Measurements from ENCODE around the gene UPP1.
"Not testable (repeated sequence)": the region's sequence is repeated elsewhere in the genome, so short reads cannot be mapped to it uniquely, and the experiment has no call there.

UPP1 gene

DNA sequence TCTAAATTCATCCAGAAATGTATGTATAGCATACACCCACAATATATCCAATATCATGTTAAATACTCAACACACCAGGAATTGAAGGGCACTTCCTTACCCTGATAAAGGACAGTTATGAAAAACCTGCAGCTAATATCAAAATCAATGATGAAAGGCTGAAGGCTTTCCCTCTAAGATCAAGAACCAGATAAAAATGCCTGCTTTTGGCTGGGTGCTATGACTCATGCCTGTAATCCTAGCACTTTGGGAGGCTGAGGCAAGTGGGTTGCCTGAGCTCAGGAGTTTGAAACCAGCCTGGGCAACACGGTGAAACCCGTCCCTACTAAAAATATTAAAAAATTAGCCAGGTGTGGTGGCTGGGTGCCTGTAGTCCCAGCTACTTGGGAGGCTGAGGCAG, 21.6 kb upstream of the UPP1 start:
- Histone ChIP-seq H3K4me1 (no peaks in the 10 kb centered on the region; the same call in 1 of the 2 replicates), H3K36me3 (replicated peaks) (no peaks in the 10 kb centered on the region), H3K4me3 (no peak overlapping the region), H3K9me3 (no peaks in the 10 kb centered on the region), H3K27me3 (ENCODE audit: low read depth) (no peaks in the 10 kb centered on the region)
- in situ Hi-C loops (cut with MboI; ENCODE audit: low sequenced_read_pairs), result no loop called here
- DNase-seq (ENCODE audit: low spot score in 2 of 2), result no peak

DNA sequence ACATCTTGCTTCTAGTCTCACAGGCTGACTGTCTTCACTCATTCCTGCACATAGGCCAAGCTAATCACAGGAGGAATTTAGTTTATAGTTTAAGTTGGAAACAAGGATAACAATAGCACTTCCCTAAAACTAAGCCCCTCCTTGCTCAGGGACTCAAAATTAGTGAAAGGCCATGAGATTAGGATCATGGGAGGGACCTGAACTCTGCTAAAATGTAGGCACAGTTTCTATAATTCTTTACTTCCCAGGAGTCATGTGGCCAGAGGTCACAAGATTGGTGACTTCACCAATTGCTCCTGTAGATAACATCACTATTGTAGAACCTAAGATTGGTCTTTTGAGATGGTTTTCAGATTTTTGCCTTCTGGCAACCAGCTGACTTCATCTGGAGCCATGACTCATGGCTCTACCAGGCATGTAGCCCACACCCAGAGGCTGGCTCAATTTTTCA, 14.8 kb upstream of the UPP1 start:
- Histone ChIP-seq H3K4me1 (peaks cover 16% of the 10 kb centered on the region), H3K4me3 (no peak overlapping the region), H3K9me3 (no peaks in the 10 kb centered on the region), H3K27me3 (ENCODE audit: low read depth) (no peaks in the 10 kb centered on the region), H3K36me3 (replicated peaks) (no peaks in the 10 kb centered on the region)
- in situ Hi-C loops (cut with MboI; ENCODE audit: low sequenced_read_pairs), result no loop called here
- no peak for DNase-seq (ENCODE audit: low spot score in 2 of 2)

GRCh38 chr7:48077423-48077822, 11.6 kb upstream of the UPP1 start:
- in situ Hi-C loops (cut with MboI; ENCODE audit: low sequenced_read_pairs), result loop anchor here (25.0 kb wide), 1 partner anchor 90 kb away; the partner anchor contains the start of gene HUS1
- H3K4me1 ChIP-seq, result peaks cover 16% of the 10 kb centered on the region
- no peaks in the 10 kb centered on the region for H3K9me3 ChIP-seq

DNA sequence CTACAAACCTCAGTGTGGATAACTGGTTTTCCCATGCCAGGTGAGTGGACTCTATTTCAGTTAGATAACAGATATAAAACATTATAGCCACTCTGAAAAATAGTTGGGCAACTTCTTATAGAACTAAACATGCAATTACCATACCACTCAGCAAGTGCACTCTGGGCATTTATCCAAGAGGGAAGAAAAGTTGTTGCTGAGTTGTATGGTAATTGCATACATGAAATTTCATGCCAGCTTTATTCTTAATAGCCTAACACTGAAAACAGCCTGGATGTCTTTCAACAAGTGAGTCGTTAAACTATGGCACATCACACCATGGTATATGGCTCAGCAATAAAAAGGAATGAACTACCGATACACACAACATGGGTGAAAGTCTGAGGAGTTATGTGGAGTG, 10.6 kb upstream of the UPP1 start:
- no peak for DNase-seq (ENCODE audit: low spot score in 2 of 2)
- peaks cover 13% of the 10 kb centered on the region for H3K4me1 ChIP-seq
- no peaks in the 10 kb centered on the region for H3K9me3 ChIP-seq
- in situ Hi-C loops (cut with MboI; ENCODE audit: low sequenced_read_pairs), result loop anchor here (25.0 kb wide), 1 partner anchor 91 kb away; the partner anchor contains the start of gene HUS1
- H3K27me3 ChIP-seq (ENCODE audit: low read depth), result no peaks in the 10 kb centered on the region
- no peak overlapping the region for H3K4me3 ChIP-seq
- no peaks in the 10 kb centered on the region for H3K36me3 ChIP-seq (replicated peaks)

More at GRCh38 chr7:48077423-48077822, 11.6 kb upstream of the UPP1 start:
- no peak for DNase-seq (ENCODE audit: low spot score in 2 of 2)
- H3K27me3 ChIP-seq (ENCODE audit: low read depth), result no peaks in the 10 kb centered on the region
- H3K4me3 ChIP-seq, result no peak overlapping the region
- H3K36me3 ChIP-seq (replicated peaks), result no peaks in the 10 kb centered on the region

DNA sequence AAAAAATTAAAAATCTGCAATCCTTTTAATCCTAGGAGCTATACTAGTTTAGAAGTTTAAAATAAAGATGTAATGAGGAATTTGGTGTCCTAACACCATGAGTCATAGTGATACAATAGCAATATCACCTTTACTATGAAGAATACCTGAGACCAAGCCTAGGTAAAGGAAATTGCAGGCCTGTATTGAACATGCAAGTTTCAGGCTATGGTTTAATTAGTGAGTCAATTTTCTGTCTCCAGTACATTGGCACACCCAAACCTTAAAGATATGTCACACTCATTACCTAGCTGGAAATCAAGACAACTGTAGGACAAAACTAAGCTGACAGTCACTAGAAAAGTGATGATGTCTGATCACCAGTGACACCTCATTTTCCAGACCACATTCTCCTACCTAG, 6.7 kb upstream of the UPP1 start:
- H3K27me3 ChIP-seq (ENCODE audit: low read depth); H3K9me3 ChIP-seq; H3K4me3 ChIP-seq; DNase-seq (ENCODE audit: low spot score in 2 of 2); H3K36me3 ChIP-seq (replicated peaks): not testable (repeated sequence)
- in situ Hi-C loops (cut with MboI; ENCODE audit: low sequenced_read_pairs), result loop anchor here (25.0 kb wide), 1 partner anchor 95 kb away; the partner anchor contains the start of gene HUS1
- peaks cover 13% of the 10 kb centered on the region for H3K4me1 ChIP-seq

DNA sequence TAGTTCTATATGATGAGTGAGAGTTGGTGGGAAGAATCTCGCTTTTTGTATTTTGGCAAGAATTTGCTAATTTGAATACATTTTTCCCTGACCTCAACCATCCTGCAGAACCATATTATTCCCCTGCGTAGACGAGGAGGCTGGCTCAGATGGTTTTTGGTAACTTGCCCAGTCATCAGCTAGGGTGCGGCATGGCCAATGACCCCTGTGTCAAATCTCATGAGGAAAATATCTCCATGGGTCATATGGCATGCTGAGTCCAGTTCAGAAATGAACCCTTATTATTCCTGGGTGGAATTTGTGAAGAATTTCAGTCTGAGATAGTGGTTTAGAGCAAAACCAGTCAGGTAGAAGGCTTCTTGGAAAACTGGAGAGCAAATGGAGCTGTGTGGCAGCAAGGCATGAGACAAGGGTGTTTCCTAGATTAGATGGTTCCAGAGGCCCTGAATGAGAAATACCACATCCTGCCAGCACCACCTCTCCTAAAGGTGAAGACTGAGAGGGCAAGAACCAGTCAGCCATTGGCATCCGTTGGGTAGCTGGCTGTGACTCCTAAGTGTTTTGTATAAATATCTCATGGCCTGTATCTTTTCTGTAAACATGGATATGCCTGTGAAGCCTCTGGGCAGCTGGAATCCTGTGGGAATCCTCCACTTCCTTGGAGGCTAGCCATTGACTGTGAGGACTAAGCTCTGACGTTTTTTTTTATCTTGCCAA, 5.8 kb upstream of the UPP1 start:
- peaks cover 3% of the 10 kb centered on the region; the same call in 1 of the 2 replicates for H3K9me3 ChIP-seq
- DNase-seq (ENCODE audit: low spot score in 2 of 2), result peak in 1 of 2 experiments; percentile 13
- in situ Hi-C loops (cut with MboI; ENCODE audit: low sequenced_read_pairs), result loop anchor here (25.0 kb wide), 1 partner anchor 96 kb away; the partner anchor contains the start of gene HUS1
- no peaks in the 10 kb centered on the region for H3K36me3 ChIP-seq (replicated peaks)
- H3K4me3 ChIP-seq, result no peak overlapping the region
- no peaks in the 10 kb centered on the region for H3K27me3 ChIP-seq (ENCODE audit: low read depth)
- H3K4me1 ChIP-seq, result peaks cover 13% of the 10 kb centered on the region

DNA sequence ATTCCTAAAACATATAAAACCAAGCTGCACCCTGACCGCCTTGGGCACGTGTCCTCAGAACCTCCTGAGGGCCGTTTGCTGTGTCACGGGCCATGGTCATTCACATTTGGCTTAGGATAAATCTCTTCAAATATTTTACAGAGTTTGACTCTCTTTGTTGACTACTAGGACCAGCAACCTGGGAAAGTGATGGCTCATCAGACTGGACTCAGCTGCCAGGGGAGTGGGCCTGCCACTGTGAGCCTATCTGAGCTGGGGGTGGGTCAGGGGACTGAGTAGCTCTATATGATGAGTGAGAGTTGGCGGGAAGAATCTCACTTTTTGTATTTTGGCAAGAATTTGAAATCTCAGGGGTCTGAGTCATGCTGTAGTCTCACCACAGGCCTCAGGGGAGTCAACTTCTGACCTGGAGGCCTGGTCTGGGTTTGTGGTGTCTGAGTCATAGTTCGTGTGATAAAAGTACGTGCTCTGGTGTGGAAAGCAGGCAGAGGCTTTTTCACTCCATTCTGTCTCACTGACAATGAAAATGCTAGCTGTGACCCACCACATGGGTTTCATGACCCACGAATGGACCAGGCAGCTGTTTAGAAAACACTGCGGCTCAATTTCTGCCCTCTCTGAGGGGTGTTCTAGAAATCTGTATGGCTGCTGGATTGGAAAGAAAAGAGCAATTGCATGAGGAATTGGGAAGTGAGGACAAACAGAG, 4.2 kb upstream of the UPP1 start:
- peaks cover 3% of the 10 kb centered on the region; the same call in 1 of the 2 replicates for H3K9me3 ChIP-seq
- H3K27me3 ChIP-seq (ENCODE audit: low read depth), result no peaks in the 10 kb centered on the region
- in situ Hi-C loops (cut with MboI; ENCODE audit: low sequenced_read_pairs), result loop anchor here (25.0 kb wide), 1 partner anchor 98 kb away; the partner anchor contains the start of gene HUS1
- H3K4me1 ChIP-seq, result peaks cover 15% of the 10 kb centered on the region
- no peaks in the 10 kb centered on the region for H3K36me3 ChIP-seq (replicated peaks)
- DNase-seq (ENCODE audit: low spot score in 2 of 2), result no peak
- H3K4me3 ChIP-seq, result no peak overlapping the region

GRCh38 chr7:48085433-48085791, 3.7 kb upstream of the UPP1 start:
- H3K4me1 ChIP-seq, result peaks cover 20% of the 10 kb centered on the region
- H3K27me3 ChIP-seq (ENCODE audit: low read depth), result no peaks in the 10 kb centered on the region
- H3K9me3 ChIP-seq, result peaks cover 3% of the 10 kb centered on the region; the same call in 1 of the 2 replicates
- no peak for DNase-seq (ENCODE audit: low spot score in 2 of 2)
- no peaks in the 10 kb centered on the region for H3K36me3 ChIP-seq (replicated peaks)
- in situ Hi-C loops (cut with MboI; ENCODE audit: low sequenced_read_pairs), result loop anchor here (25.0 kb wide), 1 partner anchor 98 kb away; the partner anchor contains the start of gene HUS1
- no peak overlapping the region for H3K4me3 ChIP-seq

- in situ Hi-C loops (cut with MboI; ENCODE audit: low sequenced_read_pairs), result loop anchor here (25.0 kb wide), 1 partner anchor 99 kb away; the partner anchor contains the start of gene HUS1
- Histone ChIP-seq H3K27me3 (ENCODE audit: low read depth) (no peaks in the 10 kb centered on the region), H3K4me3 (no peak overlapping the region), H3K4me1 (peaks cover 23% of the 10 kb centered on the region), H3K36me3 (replicated peaks) (no peaks in the 10 kb centered on the region; the same call in 1 of the 2 replicates), H3K9me3 (peaks cover 3% of the 10 kb centered on the region; the same call in 1 of the 2 replicates)
- no peak for DNase-seq (ENCODE audit: low spot score in 2 of 2)
Measured at GRCh38 chr7:48085942-48086341, 3.1 kb upstream of the UPP1 start.

DNA sequence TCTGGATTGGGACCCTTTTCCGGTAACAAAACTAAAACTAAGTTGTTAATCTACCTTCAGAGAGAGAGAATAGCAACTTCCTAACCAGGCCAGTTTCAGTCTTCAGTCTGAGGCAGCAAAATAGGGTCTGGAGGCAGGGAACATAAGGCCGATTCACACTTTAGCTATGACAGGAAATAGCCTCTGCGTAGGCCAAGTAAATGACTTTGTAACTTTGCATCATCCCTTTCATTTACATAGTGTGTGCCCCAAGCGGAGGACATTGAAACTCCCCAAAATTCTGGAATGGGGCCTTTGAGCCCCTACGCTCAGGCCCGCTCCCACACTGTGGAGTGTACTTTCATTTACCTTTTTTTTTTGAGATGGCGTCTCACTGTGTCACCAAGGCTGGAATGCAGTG, 1.7 kb upstream of the UPP1 start:
- Histone ChIP-seq H3K9me3 (peaks cover 3% of the 10 kb centered on the region; the same call in 1 of the 2 replicates), H3K4me3 (no peak overlapping the region), H3K27me3 (ENCODE audit: low read depth) (no peaks in the 10 kb centered on the region), H3K36me3 (replicated peaks) (peaks cover 4% of the 10 kb centered on the region), H3K4me1 (peaks cover 23% of the 10 kb centered on the region)
- no peak for DNase-seq (ENCODE audit: low spot score in 2 of 2)
- in situ Hi-C loops (cut with MboI; ENCODE audit: low sequenced_read_pairs), result loop anchor here (25.0 kb wide), 1 partner anchor 100 kb away; the partner anchor contains the start of gene HUS1

GRCh38 chr7:48088559-48089045, 463 bp upstream of the UPP1 start:
- peaks cover 4% of the 10 kb centered on the region for H3K36me3 ChIP-seq (replicated peaks)
- peak; percentile 46 to 71 for DNase-seq (ENCODE audit: low spot score in 2 of 2)
- peak overlapping the region; percentile 64 for H3K4me3 ChIP-seq
- H3K27me3 ChIP-seq (ENCODE audit: low read depth), result no peaks in the 10 kb centered on the region
- peaks cover 20% of the 10 kb centered on the region for H3K4me1 ChIP-seq
- in situ Hi-C loops (cut with MboI; ENCODE audit: low sequenced_read_pairs), result loop anchor here (25.0 kb wide), 1 partner anchor 101 kb away; the partner anchor contains the start of gene HUS1
- H3K9me3 ChIP-seq, result peaks cover 3% of the 10 kb centered on the region; the same call in 1 of the 2 replicates

DNA sequence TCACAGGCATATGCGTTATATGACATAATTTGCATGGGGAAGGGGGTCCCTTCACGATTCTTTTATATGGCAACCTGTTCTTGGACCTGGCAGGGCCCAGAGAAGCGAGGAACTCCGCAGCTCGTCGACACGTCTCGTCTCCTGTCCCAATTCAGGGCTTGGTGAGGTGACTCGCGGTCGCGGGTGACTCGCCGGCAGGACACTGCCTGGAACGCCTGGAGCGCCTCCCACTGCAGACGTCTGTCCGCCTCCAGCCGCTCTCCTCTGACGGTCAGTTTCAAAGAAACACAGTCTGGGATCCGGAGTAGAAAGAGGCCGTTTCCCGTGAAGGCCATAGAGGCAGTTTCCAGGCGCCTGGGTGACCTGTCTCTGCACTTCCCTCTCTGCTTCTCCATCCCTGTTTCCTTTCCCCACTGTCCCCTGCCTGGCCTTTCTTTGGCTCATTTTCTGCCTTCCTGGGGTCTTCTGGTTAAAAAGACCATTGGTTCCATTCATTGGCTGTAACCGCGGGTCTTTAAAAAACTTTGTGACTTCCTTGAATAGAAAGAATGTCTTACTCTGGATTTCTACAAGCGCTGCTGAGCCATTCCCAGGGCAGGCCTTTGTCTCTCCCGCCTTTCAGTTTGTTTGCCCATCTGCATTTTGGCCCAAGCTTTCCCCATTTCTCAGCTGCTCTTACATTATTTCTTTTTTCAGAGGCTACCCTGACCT, 1.2 kb downstream of the UPP1 start:
- Histone ChIP-seq H3K4me3 (peak overlapping the region; percentile 64), H3K27me3 (ENCODE audit: low read depth) (no peaks in the 10 kb centered on the region), H3K36me3 (replicated peaks) (peaks cover 4% of the 10 kb centered on the region), H3K9me3 (no peaks in the 10 kb centered on the region), H3K4me1 (peaks cover 15% of the 10 kb centered on the region)
- DNase-seq (ENCODE audit: low spot score in 2 of 2), result peak in 1 of 2 experiments; percentile 29
- in situ Hi-C loops (cut with MboI; ENCODE audit: low sequenced_read_pairs), result loop anchor here (25.0 kb wide), 1 partner anchor 103 kb away; the partner anchor contains the start of gene HUS1
